GM21825 (cell line): Measurements from ENCODE around the gene HMGB4.

ENCODE experiments used
- ATAC-seq: cut with Tn5 transposase; IDR thresholded peaks from one replicate; pipeline ENCODE4 v1.9.1; 2021; ENCODE audit warnings: mild to moderate bottlenecking, moderate library complexity; ENCODE audit not compliant: unreplicated experiment

The HMGB4 gene, protein sequence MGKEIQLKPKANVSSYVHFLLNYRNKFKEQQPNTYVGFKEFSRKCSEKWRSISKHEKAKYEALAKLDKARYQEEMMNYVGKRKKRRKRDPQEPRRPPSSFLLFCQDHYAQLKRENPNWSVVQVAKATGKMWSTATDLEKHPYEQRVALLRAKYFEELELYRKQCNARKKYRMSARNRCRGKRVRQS

DNA sequence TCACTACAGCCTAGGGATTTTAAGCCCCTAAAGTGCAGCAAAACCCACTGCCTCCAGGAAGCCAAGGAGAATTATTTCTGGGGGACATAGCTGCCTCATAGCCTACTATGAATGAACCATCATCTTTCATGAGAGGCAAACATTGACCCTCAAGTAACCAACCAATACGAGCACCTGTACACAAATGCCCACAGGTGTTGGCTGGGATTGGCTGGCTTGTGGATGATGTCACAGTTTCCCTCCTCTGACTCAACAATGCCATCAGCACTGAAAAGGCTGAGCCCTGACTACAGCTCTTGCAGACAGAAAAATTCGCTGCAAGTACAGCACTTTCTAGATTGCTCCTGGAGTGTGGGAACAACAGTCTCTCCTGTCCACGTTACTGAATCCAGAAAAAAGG, at the start of gene HMGB4:
HMGB4 (plus strand) TSS at position 301 of the 400 bp plus-strand sequence. CDS start 113 bp downstream, outside the sequence.
- no peak for ATAC-seq

- ATAC-seq: no peak
Observed at GRCh38 chr1:33814166-33814565, 49.7 kb upstream of the HMGB4 start.

- ATAC-seq: no peak
Observed at GRCh38 chr1:33815061-33815460, 48.8 kb upstream of the HMGB4 start.

DNA sequence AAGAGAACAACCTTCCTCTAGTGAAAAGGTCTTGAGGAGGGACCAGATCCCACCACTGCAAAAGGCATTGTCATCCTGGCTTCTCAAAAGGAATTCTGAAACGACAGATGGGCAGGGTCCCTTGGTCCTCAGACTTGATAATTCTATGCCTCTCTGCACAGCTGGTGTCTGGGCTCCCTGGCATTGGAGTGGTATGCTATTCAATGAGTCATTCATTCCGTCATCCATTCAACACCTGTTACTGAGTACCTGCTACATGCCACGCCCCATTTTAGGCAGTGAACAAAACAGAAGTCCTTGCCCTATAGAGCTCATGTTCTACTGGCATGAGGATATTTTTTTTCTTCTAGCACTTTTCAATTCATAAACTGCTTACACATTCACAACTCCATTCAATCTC, 45.8 kb upstream of the HMGB4 start:
- ATAC-seq: no peak

DNA sequence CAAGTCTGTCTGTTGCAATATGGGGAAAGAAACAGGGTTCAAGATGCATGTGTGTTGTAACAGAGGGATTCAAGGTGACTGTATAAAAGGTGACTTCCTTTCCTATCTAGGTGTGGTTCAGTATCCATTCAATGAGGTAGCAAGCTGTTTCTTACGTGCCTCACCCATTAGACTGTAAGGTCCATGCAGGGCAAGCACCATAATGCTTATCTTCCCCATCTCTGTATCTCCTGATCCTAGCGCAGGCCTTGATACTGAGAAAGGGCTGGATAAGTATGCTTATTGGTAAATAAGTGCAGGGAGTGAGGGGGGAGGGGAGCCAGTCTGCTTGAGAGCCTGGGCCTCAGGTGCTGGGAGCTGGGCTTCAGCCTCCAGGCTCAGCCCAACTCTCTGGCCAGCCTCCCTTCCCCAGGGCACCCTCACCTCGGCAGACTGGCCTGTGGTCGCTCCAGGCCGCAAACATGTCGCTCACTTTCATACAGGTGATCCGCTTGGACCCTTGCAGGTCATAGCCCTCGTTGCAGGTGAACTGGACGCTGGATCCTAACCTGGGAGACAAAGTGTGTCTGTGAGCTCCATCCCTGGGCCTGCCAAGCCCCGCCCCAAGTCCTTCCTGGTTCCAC, 44.5 kb upstream of the HMGB4 start:
- ATAC-seq: no peak

DNA sequence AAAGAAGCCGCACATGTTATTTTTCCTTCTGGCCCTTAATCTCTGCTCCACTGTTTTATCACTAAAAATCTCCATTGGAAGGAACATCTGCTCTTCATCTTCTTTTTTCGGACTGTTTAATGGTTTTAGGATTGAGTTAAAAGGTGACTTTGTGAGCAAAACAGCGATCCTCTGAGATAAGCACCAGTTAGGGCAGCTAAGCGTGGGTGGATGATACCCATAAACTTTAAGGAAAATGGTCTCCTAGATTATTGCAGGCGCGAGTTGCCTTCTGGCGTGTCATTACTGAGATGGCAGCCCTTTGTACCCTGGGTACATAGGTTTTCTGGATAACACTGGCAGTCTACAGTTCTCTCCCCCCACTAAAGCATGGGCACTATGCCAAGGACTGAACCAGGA, 44.0 kb upstream of the HMGB4 start:
- no peak for ATAC-seq

GRCh38 chr1:33820804-33821203, 43.1 kb upstream of the HMGB4 start:
- ATAC-seq: no peak

GRCh38 chr1:33821291-33821690, 42.6 kb upstream of the HMGB4 start:
- ATAC-seq: no peak

- ATAC-seq: no peak
Observed at GRCh38 chr1:33822396-33822795, 41.5 kb upstream of the HMGB4 start.

DNA sequence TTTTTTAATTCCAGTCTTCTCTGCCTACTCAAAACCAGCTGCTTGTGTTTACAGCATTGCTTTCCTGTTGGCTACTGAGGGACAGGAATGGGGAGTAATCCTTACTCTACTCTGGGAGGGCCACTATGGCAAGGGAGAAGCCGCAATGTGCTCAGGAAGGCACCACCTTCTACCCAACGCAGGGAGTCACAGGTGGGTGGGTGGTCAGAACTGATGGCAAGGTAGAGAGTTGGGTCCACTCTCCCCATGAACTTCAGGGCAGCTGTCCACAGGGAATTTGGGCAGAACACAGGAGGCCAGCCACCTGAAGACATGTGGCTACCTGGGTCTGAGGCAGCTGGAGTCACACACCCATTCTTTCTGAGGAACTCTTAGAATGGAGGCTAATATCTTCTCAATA, 40.5 kb upstream of the HMGB4 start:
- ATAC-seq: no peak

DNA sequence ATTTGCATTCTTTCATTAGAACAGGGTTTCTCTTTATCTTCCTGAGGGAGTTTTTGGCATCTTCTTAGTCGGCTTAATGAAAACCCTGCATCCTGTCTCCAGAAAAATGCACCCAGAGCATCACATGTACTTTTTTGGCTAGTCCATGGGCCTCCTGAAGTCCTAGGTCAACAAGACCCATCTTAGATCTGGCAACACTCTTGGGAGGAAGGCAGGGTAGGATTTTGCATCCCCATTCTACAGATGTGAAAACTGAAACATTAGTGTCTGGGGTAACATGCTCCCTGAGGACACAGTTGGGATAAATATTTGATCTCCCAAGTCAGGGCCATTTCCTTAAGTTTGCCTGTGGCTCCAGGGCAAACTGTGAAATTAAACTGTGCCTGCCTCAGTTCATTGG, 40.0 kb upstream of the HMGB4 start:
- no peak for ATAC-seq

DNA sequence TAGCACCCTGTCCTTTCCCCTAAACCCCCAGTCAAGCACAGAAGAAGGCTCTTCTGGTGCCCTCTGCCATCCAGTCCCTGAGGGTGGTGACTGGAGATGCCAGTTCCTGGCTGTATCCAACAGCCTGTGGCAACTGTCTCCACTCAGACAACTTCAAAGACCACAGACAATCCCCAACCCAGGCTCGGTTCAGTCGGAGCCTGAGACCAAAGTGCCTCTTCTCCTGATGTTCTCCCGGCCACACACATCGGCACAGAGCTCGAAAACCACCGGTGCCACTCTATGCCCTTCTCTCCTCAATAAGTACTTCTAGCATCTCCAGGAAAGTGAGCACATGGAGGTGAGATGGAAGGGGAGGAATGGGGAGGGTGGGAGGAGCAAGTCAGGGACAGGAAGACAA, 39.6 kb upstream of the HMGB4 start:
- no peak for ATAC-seq

DNA sequence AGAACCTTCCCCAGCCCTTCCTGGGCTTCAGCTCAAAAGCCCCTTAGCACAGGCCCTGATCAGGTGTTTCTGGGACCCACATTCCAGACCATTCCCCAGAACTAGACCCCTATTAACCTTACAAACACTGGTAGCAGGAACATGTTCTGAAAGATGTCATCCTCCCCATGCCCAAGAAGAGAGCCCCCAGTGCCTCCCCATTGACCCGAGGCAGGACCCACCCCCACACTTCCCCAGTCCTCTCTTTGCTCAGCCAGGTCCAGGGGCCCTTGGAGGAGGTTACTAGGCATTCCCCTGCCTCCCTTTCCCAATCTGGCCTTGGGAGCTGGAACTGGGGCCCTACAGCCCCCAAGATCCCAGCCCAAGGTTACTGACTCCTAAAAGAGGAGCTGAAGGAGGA, 38.9 kb upstream of the HMGB4 start:
- no peak for ATAC-seq

DNA sequence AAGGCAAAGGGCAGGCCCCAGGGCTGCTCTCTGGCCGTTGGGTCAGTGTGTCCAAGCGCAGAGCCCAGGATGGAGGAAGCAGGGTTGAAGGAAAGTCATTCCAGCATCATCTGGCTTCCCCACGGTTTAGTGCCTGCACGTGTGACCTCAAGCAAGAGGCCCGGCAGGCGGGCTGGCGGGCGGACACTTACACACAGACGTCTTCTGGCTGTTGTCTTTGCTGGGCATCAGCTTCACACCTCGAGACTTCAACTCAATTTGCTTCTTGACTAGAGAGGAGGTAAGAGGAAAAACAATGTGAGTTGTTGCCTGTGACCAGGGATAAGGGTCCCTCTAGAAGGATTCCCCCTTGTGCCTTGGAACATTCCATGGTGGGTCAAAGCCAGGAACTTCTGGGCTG, 38.4 kb upstream of the HMGB4 start:
- no peak for ATAC-seq

DNA sequence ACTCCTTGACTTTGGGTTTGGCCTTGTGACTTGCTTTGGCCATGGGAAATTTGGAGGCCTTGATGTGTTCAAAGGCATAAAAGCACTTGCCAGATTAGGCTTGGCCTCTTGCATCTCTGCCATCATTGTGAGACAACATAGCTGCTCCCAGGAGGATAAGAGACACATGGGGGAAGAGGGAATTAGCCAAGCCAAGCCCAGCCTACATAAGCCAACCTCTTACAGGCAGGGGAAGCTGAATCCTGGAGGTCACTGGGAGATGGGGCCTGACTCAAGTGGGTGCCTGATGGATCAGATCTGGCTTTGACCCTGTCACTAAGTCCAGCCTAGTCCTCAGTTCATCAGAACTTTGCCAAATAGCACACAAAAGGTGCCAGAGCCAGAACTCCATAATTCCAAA, 37.6 kb upstream of the HMGB4 start:
- no peak for ATAC-seq

DNA sequence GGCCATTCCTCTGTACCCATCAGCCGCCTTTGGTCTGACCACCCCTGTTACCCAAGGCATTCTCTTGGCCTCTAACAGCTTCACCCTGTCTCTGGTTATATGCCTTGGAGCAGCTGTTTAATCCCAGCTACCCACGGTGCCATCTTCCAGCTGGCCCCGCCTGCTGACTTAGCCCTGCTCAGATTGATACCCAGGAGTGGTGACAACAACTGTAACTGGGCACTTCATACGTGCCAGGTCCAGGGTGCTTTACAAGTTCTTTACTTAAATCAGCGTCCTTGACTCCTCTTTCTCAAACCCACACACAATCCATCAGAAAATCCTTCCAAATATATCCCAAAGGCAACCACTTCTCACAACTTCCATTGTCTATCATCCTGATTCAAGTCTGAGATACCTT, 37.2 kb upstream of the HMGB4 start:
- ATAC-seq: no peak

DNA sequence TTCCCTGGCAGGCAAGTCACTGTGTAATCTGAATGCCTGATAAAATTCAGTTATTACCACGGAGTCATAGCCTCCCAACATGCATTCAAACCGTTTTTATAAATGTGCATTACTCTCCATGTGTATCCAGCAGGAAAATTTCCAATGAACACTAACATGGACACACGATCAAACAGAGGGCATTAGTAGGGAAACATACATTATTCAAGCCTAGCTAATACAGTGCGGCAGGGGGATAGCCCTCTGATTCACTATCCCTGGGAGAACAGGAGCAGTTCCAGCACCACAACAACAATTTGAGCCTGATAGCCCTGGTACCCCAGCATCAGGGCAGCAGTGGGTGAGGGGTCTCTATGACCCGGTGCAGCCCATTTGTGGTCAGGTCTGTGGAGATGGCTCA, 35.8 kb upstream of the HMGB4 start:
- ATAC-seq: no peak

DNA sequence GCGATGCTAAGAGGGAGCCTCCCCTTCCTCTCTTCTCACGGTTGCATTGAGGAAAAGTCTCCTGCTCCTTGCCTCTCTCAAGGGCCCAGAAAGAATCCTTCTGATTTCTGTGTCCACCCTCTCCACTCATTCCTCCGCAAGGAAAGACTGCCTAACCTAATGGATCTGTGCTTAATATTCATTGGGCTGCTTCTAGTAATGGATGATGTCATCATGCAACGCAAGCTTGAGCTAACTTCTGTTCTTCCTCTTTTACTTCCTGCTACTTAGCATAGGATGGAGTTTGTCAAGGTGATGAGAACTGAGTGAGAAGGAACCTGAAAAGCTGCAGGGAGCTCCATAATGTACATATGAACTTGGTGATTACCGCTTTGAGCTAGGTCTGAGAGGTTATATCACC, 35.2 kb upstream of the HMGB4 start:
- ATAC-seq: no peak

DNA sequence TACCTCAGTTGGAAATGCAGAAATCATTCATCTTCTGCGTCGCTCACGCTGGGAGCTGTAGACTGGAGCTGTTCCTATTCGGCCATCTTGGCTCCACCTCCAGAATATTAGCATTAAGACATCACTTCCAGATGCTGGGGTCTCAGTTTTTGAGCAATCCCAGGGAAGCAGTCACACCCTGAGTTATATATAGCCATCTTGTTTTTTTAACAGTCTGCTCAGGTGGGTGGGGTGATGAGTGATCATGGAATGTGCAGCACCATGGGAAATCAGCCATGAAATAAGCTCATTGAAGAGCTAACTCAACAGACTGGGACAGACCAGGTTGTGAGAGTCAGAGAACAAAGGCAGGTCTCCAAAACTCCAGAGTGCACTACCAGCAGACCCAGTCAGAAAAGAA, 27.0 kb upstream of the HMGB4 start:
- ATAC-seq: no peak

GRCh38 chr1:33837635-33838034, 26.2 kb upstream of the HMGB4 start:
- ATAC-seq: no peak

DNA sequence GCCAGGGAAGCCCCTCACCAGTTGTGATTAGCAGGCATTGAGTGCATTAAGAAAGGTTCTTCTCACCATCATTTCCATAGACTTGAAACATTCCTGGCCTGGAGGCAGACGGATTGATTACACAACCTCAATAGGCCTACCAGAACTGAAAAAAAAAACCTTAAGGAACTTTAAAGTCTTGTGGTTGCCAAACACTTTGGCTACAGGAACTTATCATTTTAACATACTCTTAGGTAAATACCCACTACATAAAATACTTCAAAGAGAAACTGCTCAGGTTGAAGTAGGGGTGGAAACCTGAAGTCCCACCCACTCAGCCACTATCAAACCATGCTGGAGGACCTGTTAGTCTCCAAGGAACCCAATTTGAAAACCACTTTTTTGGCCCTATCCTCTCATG, 22.4 kb upstream of the HMGB4 start:
- no peak for ATAC-seq

GRCh38 chr1:33842348-33842747, 21.5 kb upstream of the HMGB4 start:
- no peak for ATAC-seq

DNA sequence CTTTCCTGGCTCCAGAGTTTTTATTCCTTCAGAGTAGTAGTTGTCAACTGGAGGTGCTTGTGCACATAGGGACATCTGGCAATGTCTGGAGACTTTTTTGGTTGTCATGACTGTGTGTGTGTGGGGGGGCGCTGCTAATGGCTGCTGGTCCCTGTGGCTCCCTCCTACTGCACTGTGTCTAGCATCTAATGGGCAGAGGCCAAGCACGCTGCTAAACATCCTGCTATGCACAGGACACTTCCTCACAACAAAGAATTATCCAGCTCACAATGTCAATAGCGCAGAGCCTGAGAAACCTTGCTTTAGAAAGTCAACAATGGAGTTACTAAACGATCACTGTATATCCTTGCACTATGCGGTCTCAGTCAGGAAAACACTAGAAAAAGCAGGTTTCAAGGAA, 19.7 kb upstream of the HMGB4 start:
- ATAC-seq: no peak
